Loucy (cell line): Measurements from ENCODE around the gene HBEGF.

Experiments
- CTCF ChIP-seq: fragments of 200-600 bp; sonication (generic); conservative IDR thresholded peaks from 2 replicates; pipeline ENCODE4 v1.5.1; 2014; ENCODE audit warnings: mild to moderate bottlenecking, antibody characterized with exemption, low read length
- EZH2phosphoT487 ChIP-seq: fragments of 200-600 bp; IDR thresholded peaks from 2 replicates; pipeline ENCODE4 v1.6.1; 2018; ENCODE audit warnings: antibody characterized with exemption, mild to moderate bottlenecking, moderate library complexity, borderline replicate concordance

DNA sequence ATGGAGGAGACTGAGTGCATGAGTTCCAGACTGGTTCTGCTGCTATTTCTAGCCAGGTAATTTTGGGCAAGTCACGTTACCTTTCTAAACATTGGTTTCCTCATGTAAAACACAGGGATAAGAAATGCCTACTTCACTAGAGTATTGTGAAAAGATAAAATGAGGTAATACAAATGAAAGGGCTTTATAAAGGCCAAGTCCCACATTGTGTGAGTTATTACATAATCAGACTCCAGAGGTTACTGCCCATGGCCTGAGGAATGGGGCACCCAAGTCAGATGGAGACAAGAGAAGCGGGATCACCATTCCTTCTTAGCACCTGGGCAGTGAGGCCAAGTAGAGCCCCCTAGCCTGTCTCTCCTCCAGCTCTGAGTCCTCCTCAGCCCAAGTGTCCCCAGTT, 7.5 kb downstream of the HBEGF start:
- TF ChIP-seq CTCF (no peak), EZH2phosphoT487 (no peak)
